ENCODE results near the gene PPFIA2.

GRCh38 chr12:81297601-81298000 lies 461.5 kb downstream of the PPFIA2 start:
- no peak for TF ChIP-seq CTCF (IDR thresholded peaks at IDR 0.05)
- no peak for TF ChIP-seq ZFX (IDR thresholded peaks at IDR 0.05; ENCODE audit: borderline replicate concordance)
